HG03442 (cell line): ENCODE results near the gene STARD3NL.

ENCODE experiments used
- ATAC-seq: cut with Tn5 transposase; IDR thresholded peaks from one replicate; pipeline ENCODE4 v1.9.1; 2021; ENCODE audit warnings: mild to moderate bottlenecking, moderate library complexity; ENCODE audit not compliant: unreplicated experiment

Gene STARD3NL

DNA sequence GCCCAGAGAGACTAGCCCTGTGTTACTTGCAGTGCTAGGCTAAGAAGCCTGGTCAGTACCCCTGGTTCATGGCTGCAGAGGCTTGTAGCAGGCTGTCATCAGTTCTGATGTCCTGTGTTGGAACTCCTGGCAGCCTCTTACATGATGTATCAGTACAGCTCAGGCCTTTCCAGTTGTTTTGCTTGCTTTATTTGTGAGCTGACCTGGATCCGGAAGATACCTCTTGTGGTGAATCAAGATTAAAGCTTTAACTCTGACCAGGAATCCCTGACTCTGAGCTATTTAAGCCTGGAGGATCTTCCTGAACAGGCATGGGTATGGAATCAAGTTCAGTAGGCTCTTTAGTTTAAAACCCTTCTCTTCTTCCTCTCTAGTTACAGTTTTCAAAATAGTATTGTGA is 4.4 kb downstream of the STARD3NL start:
- no peak for ATAC-seq

DNA sequence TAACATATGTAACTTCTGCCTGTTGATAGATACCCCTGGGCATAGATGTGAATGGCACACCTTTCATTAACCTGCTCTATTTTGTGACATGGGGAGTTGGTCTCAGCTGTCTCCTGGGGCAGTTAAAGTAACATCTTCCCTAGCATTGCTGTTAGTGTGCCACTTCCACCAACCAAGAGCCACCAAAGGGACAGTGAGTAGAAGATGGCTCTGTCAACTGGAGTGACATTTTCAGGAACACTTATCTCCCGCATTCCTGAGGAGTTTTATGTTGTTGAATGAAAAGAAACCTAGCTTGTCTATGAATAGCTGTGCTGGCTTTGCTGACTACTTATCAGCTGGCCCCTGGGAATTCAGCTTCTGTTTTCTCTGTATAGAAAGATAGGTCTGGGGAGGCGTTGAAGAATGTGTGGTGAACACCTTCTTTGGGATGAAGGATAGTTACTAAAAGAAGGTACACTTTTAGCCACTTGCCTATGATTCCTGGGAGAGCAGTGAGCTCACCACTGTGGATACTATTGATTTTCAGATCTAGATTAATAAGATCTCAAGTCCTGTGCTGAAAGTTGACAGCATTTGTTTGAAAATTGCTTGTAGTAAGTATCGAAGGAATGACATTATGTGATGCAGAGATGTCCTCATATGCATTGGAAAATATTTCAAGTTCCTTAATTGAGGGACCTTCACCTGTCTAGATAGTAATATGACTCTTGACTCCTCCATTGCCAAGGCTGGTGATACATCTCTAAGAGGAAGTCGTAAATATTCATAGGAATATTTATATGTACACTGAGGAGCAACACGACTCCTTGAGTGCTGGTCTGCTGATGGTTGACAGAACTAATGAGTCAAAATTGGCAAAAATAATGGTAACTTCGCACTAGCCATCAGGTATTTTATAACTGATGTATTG is 7.6 kb downstream of the STARD3NL start:
- no peak for ATAC-seq

DNA sequence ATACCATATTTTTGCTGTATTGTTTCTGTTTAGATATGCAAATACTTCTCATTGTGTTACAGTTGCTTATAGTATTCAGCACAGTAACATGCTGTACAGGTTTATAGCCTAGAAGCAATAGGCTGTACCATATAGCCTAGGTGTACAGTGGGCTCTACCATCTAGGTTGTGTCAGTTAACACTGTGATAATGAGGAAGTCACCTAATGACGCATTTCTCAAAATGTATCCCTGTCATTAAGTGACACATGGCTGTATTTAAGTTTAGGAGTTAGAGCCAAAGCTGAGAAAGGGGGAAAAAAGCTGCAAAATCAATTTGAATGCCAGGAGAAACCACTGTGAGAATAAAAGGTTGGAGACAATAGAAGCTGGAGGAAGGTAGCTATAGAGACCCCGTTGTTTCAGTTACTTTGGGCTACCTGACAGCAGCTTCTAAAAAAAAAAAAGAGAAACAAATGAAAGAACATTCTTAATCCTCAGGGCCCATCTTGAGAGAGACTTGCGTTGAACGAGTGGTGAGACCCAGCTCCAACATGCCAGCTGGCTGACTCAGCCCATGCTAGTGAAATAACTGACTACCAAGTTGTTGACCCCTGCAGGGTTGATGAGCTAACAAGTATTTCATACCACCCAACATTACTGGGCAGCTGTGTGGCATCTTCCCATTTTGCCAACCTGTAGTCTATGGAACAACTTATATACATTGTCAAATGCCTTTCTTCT is 8.7 kb downstream of the STARD3NL start:
- no peak for ATAC-seq

DNA sequence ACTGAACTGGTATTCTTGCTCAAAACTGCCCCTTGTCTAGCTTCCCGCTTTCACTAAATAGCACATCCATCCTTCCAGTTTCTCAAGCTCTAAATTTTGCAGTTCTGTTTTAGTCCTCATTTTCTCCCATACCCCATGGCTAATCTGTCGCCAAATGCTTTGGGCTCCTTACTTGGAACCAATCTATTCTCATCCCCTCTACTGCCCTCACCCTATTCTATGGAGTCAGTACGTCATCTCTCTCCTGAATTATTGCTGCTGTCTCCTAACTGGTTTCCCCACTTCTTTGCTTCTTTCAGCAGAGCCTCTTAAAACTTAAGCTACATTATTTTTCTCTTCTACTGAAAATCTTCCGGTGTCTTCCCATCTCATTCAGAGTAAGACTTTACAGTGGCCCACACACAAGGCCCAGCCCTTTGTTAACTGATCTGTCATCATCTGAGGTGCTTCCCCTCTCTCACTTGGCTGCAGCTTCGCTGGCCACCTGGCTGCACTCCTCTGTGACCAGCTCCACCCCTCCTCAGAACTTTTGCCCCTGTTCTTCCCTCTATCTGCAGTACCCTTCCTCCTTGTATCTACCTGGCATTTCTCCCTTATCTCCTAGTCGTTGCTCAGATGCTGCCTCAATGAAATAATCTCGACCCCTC is 9.9 kb downstream of the STARD3NL start:
- peak; percentile 84 for ATAC-seq

DNA sequence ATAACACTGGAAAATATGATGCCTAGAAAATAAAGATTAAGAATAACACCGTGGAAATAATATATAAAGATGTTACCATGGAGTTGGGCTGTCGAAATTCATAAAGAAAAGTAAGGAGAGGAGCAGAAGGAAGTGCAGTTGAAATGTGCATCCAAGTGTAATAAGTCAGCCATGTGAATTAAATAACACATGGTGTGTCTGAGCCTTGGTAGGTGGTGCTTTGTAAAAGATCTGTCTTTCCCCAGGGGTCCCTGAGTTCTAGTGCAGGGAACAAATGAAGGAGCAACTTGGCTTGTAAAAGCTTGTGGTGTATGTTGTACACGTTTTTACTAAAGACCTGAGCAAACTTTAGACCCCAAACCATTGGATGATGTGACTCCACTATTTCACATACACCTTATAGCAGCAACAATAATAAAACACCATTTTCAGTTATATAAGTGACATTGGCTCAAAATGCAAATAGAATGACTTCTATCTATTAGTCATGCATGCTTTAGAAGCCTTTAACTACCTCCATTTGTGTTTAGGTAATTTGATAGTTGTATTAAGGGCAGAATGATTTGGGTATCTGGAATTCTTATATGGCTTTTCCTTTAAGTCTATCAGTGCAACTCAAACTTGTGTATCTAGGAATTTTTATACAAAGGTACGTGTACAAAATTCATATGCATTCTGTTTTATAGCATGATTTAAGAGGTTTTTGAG is 11.3 kb downstream of the STARD3NL start:
- no peak for ATAC-seq

DNA sequence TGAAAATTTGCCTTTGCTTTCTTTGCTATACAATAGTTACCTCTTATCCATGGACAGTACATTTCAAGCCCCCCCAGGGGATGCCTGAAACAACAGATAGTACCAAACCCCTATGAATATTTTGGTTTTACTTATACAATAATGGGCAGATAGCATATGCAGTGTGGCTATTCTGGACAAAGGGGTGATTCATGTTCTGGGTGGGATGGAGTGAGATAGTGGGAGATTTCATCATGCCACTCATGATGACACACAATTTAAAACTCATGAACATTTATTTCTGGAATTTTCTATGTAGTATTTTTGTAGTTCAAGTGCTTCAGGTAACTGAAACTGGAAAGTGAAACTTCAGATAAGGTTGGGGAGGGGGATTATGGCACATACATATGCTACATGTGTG is 12.0 kb downstream of the STARD3NL start:
- ATAC-seq, result no peak

DNA sequence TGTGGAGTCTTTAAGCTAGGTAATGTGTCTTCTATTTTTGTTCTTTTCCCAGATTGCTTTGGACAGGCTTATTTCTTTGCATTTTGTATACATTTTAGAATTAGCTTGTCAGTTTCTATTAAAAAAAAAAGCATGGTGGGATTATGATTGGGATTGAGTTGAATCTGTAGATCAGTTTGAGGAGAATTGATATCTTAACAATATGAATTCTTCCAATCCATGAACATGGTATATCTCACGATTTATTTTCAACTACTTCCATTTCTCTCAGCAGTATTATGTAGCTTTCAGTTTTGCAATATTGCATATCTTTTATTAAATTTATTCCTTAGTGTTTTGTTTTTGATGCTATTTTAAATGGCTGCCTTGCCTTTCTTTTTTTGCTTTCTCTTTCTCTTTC is 13.7 kb downstream of the STARD3NL start:
- ATAC-seq, result no peak

DNA sequence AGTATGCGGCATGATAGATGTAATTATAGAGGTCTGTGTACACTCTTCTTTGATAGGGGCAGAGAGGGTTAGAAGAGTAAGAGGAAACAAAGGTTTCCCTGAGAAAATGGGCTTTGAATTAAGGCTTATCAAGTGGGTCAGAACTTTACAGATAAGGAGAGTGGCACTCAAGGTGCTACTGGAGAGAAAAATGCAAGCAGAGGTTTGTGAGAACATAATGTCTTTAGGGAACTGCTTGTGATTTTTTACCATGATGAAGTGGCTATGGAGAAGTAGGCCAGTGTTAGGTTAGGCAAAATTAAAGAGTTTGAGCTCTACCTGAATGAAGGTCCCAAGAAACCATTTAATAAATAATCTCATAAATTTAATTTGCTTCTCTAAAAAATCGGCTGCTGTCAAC is 14.3 kb downstream of the STARD3NL start:
- ATAC-seq, result no peak

DNA sequence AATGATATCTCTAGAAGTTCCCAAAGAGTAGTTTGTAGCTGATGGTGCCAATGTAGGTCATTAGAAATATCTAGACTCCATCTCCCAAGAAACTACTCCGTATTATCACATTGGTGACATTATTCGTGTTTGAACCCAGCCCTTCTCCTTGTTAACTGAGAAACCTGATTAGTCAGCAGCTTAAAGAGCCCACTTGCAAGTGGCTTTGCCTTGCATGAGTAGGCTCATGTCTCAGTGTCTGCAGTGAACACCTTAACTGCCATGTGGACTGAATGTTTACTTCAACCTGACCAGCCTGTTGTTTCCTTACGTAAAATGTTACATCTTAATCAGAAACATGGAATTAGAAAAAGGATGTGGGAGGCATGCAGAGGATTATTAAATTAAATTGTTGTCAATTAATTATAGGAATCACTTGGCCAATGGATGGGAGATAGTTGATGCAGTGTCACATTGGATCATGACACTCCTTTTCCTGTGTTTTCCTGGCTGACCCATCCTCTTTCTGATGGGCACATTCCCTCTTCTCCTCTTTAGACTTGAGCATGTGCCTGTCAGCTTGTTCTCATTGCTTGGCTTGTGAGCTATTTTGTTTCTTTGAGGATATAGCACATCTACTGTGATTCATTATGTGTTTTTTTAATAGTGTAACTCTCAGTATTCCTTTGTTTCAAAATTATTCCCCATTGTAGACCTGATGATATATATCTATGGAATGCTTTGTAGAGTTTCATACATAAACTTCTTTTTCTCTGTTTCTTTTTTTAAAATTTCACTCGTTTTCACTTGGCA is 18.0 kb downstream of the STARD3NL start:
- no peak for ATAC-seq

DNA sequence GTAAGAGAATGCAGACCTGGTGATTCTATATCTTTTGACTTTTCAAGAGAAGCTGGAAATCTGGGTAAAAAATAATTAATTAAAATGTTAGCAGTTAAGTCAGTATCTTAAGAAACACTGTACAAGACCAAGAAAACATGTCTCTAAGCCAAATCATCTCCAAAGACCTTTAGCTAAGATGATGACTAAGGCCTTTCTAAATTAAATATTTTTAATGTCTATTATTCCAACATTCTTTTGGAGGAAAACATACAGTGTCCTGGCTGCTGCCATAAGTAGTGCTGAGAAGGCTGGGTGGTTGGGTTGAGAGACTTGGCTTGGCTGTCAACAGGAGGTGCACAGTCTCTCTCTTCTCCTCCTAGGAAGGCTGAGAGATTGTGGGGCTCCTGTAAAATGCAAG is 20.3 kb downstream of the STARD3NL start:
- ATAC-seq, result no peak

DNA sequence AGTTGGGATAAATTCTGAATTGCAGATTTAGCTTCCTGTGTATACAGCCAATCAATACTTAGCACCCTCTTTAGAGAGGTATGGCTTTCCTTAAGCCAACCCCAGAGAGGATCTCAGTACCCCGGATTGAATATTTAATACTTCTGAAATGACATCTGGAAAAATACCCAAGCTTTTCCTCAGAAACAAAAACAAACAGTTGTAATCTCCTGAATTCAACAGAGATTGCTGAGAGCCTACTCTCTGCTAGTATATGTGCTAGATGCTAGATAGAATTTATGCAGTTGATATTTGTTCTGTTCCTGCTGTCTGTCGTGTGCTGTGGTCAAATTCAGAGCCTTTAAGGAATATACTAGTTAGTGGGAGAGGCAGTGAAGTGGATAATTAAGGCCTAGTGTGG is 21.1 kb downstream of the STARD3NL start:
- no peak for ATAC-seq

DNA sequence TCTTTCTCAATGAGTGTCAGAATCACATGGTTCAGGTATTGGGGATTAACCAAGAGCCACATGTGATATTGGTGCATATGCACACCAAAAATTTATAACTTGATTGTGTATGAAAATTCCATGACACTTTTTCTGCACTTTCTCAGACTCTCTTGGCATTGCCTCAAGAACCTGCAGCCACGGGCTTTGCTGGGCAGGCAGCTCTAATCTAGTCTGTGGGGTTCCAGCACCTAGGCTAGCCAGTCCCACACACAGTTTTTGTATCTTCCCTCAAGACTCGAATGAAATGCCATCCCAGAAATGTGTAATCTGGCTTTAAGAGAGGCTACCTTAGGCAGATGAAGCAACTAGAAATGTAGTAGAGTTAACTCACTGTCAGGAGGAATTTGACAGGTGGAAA is 21.7 kb downstream of the STARD3NL start:
- ATAC-seq, result no peak

DNA sequence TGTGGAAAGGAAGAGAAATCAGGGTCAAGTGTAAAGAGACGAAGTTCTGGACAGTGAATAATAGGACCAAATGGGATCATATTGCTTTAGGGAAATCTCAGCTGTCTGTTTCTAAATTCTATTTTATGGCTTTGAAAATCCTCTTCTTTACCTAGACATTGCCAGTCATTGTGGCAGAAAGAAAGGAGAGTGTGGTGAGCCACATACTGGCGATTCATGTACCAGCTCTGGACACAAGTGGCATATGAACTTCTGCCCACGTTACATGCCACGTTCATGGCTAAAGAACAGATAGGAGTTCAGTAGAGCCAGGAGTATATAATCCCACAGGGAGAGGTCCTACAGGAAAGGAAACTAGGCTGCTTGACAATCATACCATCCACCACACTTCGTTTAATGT is 28.0 kb downstream of the STARD3NL start:
- ATAC-seq, result no peak

DNA sequence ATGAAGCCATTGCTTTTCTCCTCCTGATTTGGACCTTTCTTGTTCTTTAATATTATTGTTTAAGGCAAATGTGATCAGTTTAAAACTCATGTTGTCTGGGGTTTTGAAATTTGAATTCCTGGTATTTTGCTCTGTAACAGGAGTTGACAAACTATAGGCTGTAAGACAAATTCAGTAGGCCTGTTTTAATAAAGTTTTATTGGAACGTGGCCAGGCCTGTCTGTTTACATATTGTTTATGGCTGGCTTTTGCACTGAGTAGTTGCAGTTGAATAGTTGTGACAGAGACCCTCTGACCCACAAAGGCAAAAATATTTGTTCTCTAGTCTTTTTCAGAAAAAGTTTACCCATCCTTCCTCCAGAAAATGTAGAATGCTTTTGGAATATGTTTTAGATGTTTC is 29.8 kb downstream of the STARD3NL start:
- no peak for ATAC-seq

DNA sequence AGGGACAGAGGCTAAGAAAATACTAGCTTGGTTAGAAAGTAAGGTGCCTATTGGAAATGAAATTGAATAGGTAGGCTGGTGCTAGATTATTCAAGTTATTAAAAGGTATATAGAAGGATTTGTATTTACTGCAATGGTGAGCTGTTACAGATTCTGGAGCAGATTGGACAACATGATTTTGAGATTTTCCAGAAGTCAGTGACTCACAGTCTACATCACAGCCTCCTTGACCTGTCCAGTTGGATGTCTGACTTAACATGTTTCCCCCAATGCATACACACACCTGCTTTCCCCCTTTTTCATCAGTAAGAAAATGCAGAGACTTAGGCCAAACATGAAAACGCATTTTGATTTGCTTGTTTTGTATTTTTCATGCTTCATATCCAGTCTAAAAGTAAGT is 33.4 kb downstream of the STARD3NL start:
- ATAC-seq, result no peak

DNA sequence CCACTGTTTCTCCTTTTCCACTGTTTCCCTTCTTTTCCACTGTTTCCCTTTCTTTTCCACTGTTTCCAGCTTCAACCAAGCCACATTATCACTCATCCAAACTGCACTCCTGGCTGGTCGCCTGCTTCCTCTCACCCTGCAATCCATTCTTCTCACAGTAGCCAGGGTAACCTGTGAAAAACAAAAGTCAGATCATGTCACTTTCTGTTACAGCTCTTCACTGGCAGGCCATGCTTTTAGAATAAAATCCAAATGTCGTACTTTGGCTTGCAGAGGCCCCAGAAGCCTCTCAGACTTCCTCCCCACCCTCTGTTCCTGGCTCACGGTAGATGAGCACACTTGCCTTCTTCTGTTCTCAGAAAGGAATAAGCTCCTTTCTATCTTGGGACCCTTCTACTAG is 33.9 kb downstream of the STARD3NL start:
- no peak for ATAC-seq

DNA sequence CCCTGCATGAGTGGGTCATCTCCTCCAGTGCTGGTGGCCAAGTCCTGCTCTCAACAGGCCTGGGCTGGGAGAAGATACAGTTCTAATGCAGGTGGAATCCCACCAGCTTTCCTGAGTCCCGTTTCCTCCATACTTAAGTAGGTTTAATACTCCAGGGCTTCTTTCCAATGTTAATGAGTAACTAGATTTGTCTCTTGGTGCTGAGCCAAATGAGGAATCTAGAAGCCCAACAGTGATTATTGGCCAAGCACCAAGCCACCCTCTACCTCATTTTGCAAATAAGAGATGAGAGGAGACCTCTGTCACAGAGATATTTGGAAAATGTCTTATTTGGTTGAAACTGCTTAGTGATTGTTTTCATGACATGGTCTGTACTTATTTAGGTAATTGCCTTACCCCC is 37.1 kb downstream of the STARD3NL start:
- ATAC-seq, result no peak

DNA sequence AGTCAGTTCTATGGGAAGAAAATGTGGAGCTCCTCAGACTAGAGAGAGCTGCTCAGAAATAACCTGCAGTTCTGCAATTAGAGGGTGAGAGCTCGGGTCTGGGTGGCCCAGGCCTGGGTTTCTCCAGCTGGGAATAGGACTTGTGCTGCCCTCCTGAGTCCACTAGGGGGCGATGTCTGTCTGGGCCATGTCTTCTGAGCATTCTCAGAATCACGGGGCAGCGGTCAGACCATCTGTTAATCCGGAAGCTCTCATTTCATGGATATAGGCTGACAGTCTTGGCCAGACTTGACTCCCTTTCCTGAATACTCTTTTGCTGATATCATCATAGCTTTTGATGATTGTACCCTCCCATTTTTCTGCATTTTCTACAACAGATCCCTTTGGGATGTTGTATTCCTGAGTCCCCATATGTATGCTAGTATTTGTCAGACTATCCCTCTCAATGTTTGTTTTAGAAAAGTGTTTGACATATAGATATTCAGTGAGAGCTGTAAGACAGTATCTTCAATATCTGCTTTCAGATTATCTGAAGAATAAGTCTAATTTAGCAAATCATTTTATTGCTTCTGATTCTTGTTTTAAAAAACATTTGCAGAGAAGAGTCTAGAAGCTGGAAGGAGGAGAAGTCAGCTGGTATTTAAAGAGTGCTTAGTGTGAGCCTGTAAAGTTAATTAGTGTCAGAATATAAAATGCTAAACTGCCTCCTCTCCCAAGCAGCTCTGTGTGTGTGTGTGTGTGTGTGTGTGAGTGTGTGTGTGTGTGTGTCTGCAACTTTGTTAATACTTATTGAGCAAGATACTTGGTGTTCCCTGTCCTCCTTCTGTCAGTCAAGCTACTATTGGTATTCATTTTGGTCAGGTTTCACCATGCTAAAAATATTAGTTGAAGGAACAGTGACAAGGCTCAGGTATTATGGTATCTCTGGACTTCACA is 38.0 kb downstream of the STARD3NL start:
- peak; percentile 88 for ATAC-seq

DNA sequence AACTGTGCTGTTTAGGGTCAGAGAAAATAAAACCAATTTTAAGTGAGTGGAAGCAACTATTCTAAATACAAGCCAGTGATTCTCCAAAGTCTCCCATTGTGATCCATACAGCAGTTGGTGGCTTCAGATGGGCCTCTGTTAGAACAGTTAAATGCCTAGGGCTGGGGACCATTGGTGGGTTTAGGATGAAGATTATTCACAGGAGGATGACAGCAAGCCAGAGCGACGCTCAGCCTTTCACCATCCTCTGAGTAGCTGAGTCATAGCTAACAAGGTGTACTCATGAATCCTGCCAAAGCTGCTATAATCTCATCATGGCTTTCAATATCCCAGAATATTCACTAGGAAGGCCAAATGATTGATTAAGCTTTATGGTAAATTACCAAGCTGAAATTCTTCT is 39.6 kb downstream of the STARD3NL start:
- ATAC-seq, result no peak
